Fibroblast of lung (primary cell): Measurements from ENCODE around the gene PVR. TPM values are rescaled to one million over a fixed set of nuclear protein-coding genes. Genes with fewer than 3 reads are reported as not detected.

Source experiments
- DNase-seq, 2 donors: peaks; one replicate each; pipeline versions ENCODE4 v3.0.0 to v3.0.0-alpha.2; 2010; ENCODE audit warnings: low read depth in 2 of 2
- H2AFZ ChIP-seq: 2 replicates; pipeline ENCODE4 v1.5.1; 2012; ENCODE audit warnings: low read length, control low read depth, inconsistent platforms
- H3K27ac ChIP-seq: 2 replicates; pipeline ENCODE4 v1.5.1; 2011; ENCODE audit warnings: low read length, control low read depth; ENCODE audit not compliant: insufficient read depth
- H3K27me3 ChIP-seq: 2 replicates; pipeline ENCODE4 v1.5.1; 2011; ENCODE audit warnings: mild to moderate bottlenecking, low read length; ENCODE audit not compliant: control insufficient read depth, insufficient read depth
- H3K36me3 ChIP-seq: 2 replicates; pipeline ENCODE4 v1.5.1; 2011; ENCODE audit warnings: low read length; ENCODE audit not compliant: control insufficient read depth, insufficient read depth
- H3K4me1 ChIP-seq: 2 replicates; pipeline ENCODE4 v1.5.1; 2011; ENCODE audit warnings: low read length; ENCODE audit not compliant: control insufficient read depth, insufficient read depth; ENCODE audit errors: extremely low read depth
- H3K4me2 ChIP-seq: 2 replicates; pipeline ENCODE4 v1.5.1; 2011; ENCODE audit warnings: low read length, control low read depth; ENCODE audit not compliant: insufficient read depth; ENCODE audit errors: extremely low read depth
- H3K4me3 ChIP-seq, 4 experiments: fragments of 200-600 bp in 1 of 4; sonication (generic) in 1 of 4; replicated peaks in 1 of 4; 2 replicates each; pipeline ENCODE4 v1.5.1; 2011 to 2016; ENCODE audit warnings: low read length in 4 of 4, low read depth in 3 of 4, mild to moderate bottlenecking in 3 of 4, control low read depth in 2 of 4, inconsistent platforms in 1 of 4, mixed read lengths in 1 of 4; ENCODE audit not compliant: insufficient read depth in 1 of 4; ENCODE audit errors: control extremely low read depth in 1 of 4
- H3K79me2 ChIP-seq: 2 replicates; pipeline ENCODE4 v1.5.1; 2012; ENCODE audit warnings: mild to moderate bottlenecking, low read length, inconsistent platforms; ENCODE audit not compliant: control insufficient read depth, insufficient read depth
- H3K9ac ChIP-seq: 2 replicates; pipeline ENCODE4 v1.5.1; 2011; ENCODE audit warnings: mild to moderate bottlenecking, low read length, control low read depth; ENCODE audit not compliant: insufficient read depth
- H3K9me3 ChIP-seq: 2 replicates; pipeline ENCODE4 v1.5.1; 2012; ENCODE audit warnings: low read depth, low read length; ENCODE audit not compliant: control insufficient read depth, insufficient read depth
- H4K20me1 ChIP-seq: 2 replicates; pipeline ENCODE4 v1.5.1; 2011; ENCODE audit warnings: low read length; ENCODE audit not compliant: control insufficient read depth, insufficient read depth; ENCODE audit errors: extremely low read depth
- CTCF ChIP-seq, 2 donors: IDR thresholded peaks in 1 of 2; conservative IDR thresholded peaks in 1 of 2; 1 replicate in 1 of 2; 2 replicates in 1 of 2; pipeline ENCODE4 v1.5.1; 2011 to 2012; ENCODE audit warnings: low read length in 2 of 2, control low read depth in 1 of 2, inconsistent platforms in 1 of 2, low read depth in 1 of 2, mild to moderate bottlenecking in 1 of 2
- EZH2 ChIP-seq: IDR thresholded peaks from 2 replicates; pipeline ENCODE4 v1.5.1; 2012; ENCODE audit warnings: low read length, control low read depth, mild to moderate bottlenecking; ENCODE audit errors: missing control alignments
- polyA plus RNA-seq, 2 donors: library from polyadenylated mRNA; depleted of rRNA in 1 of 2; stranded (reverse) in 1 of 2; unstranded in 1 of 2; fragments of >200 nt; gene quantifications; 2 replicates each; pipeline ENCODE4 v1.2.1, GENCODE V29; 2011 to 2012; ENCODE audit warnings: missing spikeins in 1 of 2
- total RNA-seq: library from RNA; depleted of rRNA; stranded (reverse); fragments of >200 nt; gene quantifications from 2 replicates; pipeline ENCODE4 v1.2.1, GENCODE V29; 2014

The PVR gene
- total and polyA plus RNA-seq, 2 donors (not counting 1 experiment from before 2014, with no cell fraction given) = 229 to 230 TPM

GRCh38 chr19:44634785-44635184 lies 8.9 kb upstream of the PVR start:
- TF ChIP-seq EZH2 (no peak), CTCF (conservative IDR thresholded peaks at IDR 0.05 in 1 of 2, IDR thresholded peaks at IDR 0.05 in 1 of 2; ENCODE audit: low read depth in 1 of 2, low read length in 2 of 2) (no peak)
- no peaks in the 10 kb centered on the region for H3K79me2 ChIP-seq
- H3K27me3 ChIP-seq = no peaks in the 10 kb centered on the region
- H3K4me3 ChIP-seq = no peak overlapping the region
- no peak overlapping the region for H3K9ac ChIP-seq
- H3K36me3 ChIP-seq = no peaks in the 10 kb centered on the region
- peak overlapping the region; percentile 48 for H3K27ac ChIP-seq
- no peak for DNase-seq
- no peaks in the 10 kb centered on the region for H4K20me1 ChIP-seq
- no peak overlapping the region for H2AFZ ChIP-seq
- H3K4me2 ChIP-seq = no peak overlapping the region
- no peaks in the 10 kb centered on the region for H3K9me3 ChIP-seq
- H3K4me1 ChIP-seq = peaks cover 13% of the 10 kb centered on the region

- H4K20me1 ChIP-seq = no peaks in the 10 kb centered on the region
- H3K4me3 ChIP-seq = no peak overlapping the region
- no peaks in the 10 kb centered on the region for H3K79me2 ChIP-seq
- no peaks in the 10 kb centered on the region for H3K27me3 ChIP-seq
- H3K4me1 ChIP-seq = peaks cover 13% of the 10 kb centered on the region
- no peak overlapping the region for H2AFZ ChIP-seq
- H3K9ac ChIP-seq = no peak overlapping the region
- TF ChIP-seq CTCF (conservative IDR thresholded peaks at IDR 0.05 in 1 of 2, IDR thresholded peaks at IDR 0.05 in 1 of 2; ENCODE audit: low read depth in 1 of 2, low read length in 2 of 2) (no peak), EZH2 (no peak)
- DNase-seq = peak; percentile 63 to 66
- peak overlapping the region; percentile 73 for H3K27ac ChIP-seq
- H3K36me3 ChIP-seq = no peaks in the 10 kb centered on the region
- peak overlapping the region; percentile 68 for H3K4me2 ChIP-seq
- no peaks in the 10 kb centered on the region for H3K9me3 ChIP-seq
Observed at GRCh38 chr19:44635581-44636438, 7.9 kb upstream of the PVR start.

GRCh38 chr19:44636439-44637389 lies 7.0 kb upstream of the PVR start:
- Histone ChIP-seq H3K27me3 (no peaks in the 10 kb centered on the region), H2AFZ (no peak overlapping the region), H3K4me1 (peaks cover 13% of the 10 kb centered on the region), H4K20me1 (no peaks in the 10 kb centered on the region), H3K9ac (no peak overlapping the region), H3K4me3 (no peak overlapping the region), H3K9me3 (no peaks in the 10 kb centered on the region), H3K79me2 (no peaks in the 10 kb centered on the region), H3K4me2 (no peak overlapping the region), H3K36me3 (no peaks in the 10 kb centered on the region), H3K27ac (peak overlapping the region; percentile 73)
- no peak for TF ChIP-seq CTCF (conservative IDR thresholded peaks at IDR 0.05 in 1 of 2, IDR thresholded peaks at IDR 0.05 in 1 of 2; ENCODE audit: low read depth in 1 of 2, low read length in 2 of 2)
- TF ChIP-seq EZH2 = no peak
- DNase-seq = no peak
